ENCODE measurements around the gene POLR3GL.

POLR3GL gene

GRCh38 chr1:145977016-145977415 lies 12.5 kb downstream of the POLR3GL start:
- DNase-seq: no peak

DNA sequence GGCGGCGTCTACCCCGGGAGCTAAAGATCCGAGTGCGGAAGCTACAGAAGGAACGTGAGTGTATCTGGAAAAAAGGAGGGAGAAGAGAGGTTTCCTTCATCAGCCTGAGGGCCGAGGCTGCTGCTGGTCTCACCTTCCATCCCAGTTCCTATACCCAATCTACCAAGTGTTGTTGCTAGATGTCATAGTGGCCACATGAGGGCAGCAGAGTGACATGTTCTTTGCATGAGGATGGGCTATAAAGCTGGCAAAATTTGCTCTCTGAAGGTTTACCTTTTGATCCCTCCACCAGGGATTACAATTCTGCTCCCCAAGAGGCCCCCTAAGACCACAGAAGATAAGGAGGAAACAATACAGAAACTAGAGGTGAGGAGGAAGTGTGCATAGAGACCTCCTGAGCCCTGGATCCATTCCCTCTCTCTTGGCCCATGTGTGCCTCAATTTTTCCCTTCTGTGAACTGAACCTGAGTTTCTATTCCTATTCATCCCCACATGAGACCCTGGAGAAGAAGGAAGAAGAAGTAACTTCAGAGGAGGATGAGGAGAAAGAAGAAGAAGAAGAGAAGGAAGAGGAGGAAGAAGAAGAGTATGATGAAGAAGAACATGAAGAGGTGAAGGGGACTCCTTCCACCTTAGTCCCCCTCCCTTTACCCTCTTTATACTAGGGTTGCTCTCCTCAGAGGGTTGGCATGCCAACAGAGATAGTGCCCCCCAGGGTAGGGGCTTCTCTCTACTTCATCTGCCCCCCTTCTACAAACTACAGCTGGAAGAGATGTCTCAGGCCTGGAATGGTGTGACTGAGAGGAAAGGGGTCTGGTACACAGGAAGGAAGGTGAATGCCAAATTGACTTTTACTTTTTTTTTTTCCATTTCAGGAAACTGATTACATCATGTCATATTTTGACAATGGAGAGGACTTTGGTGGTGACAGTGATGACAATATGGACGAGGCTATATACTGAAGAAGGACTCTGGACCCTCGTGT lies 13.3 kb downstream of the POLR3GL start:
- DNase-seq: peak; percentile 31 to 79 (median 71)

- peak in 1 of 6 experiments; percentile 18 for DNase-seq
These were observed 14.0 kb downstream of the POLR3GL start for GRCh38 chr1:145978471-145978853.

GRCh38 chr1:145978854-145979745 lies 14.6 kb downstream of the POLR3GL start:
- peak; percentile 51 to 78 (median 69) for DNase-seq

DNA sequence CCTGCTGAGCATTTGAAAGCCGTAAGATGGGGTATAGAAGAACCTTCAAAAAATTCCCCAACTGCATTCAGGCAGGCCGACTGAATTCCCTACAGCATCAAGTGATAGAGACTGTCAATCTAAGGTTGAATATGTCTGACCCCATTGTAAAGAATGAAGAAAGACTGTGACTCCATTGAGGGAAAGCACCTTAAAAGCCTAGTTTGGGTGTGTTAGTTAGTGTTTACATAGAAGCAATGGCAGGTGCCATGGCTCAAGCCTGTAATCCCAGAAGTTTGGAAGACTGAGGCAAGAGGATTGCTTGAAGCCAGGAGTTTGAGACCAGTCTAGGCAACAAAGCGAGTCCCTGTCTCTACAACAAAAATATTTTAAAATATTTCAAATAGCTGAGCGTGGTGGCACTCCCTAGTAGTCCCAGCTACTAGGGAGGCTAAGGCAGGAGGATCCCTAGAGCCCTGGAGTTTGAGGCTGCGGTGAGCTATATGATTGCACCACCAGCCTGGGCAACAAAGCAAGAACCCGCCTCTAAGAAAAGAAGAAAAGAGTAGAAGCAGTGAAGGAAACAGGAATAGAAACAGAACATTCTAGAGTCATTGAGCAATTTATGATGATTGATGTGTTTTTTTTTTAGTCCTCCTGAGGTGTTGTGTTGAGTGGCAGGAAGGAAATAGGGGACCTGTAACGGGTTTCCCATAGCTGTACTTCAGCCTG lies 15.4 kb downstream of the POLR3GL start:
- DNase-seq: peak in 5 of 6 experiments; percentile 28 to 66 (median 58)

- DNase-seq: no peak
These were observed 16.0 kb downstream of the POLR3GL start for GRCh38 chr1:145980457-145980994.

- DNase-seq: no peak
These were observed 17.7 kb downstream of the POLR3GL start for GRCh38 chr1:145982010-145982723.

DNA sequence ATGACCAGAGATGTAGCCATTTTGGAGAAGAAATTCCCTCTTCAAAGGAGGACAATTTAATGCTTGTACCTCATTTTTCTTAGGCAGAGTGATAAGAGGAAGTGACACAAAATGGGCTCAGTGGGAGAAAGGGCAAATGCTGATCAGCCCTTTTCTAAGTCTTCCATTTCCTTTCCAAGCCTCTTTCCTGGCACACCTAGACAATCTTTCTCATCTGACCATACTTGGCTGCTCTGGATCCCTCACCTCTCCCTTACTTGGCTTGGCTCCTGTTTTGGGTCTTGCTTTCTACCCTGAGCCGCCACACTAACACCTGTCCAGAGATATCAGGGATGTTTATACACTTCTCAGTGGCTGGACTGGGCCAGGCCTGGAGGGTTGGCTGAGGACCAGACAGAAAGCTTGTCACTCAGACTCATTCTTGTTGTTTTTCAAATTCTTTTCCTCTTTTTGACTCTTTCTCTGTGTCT lies 18.8 kb downstream of the POLR3GL start:
- no peak for DNase-seq

- DNase-seq: peak in 2 of 6 experiments; percentile 4 to 17
These were observed 19.7 kb downstream of the POLR3GL start for GRCh38 chr1:145983960-145984830.

- no peak for DNase-seq
These were observed 20.6 kb downstream of the POLR3GL start for GRCh38 chr1:145985129-145985501.

GRCh38 chr1:145985502-145986439 lies 21.3 kb downstream of the POLR3GL start:
- DNase-seq: no peak

DNA sequence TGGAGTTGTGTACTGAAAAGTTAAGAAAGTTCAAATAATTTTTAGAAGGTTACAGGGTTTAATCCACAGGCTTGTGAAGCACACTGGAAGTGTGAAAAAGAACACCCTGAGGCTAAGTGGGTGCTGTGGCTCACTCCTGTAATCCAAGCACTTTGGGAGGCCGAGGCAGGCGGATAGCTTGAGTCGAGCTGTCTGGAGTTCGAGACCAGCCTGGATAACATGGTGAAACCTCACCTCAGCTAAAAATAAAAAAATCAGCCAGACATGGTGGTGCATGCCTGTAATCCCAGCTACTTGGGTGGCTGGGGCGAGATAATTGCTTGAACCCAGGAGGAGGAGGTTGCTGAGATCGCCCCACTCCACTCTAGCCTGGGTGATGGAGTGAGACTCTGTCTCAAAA lies 22.1 kb downstream of the POLR3GL start:
- DNase-seq: no peak

DNA sequence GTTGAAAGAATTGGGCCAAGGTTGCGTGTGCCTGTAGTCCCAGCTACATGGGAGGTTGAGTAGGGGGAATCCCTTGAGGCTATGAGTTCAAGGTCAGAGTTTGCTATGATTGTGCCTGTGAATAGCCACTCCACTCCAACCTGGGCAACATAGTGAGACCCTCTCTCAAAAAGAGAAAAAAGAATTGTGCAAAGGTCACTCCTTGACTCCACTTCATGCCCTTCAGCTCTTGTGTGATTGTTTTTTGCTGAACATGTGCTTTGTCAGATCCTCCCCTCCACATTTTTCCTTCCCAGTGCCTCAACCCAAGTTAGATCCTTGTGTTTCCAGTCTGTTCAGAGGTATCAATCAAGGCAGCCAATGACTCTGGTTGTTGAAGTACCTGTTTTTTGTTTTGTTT lies 23.4 kb downstream of the POLR3GL start:
- no peak for DNase-seq

GRCh38 chr1:145988773-145989172 lies 24.3 kb downstream of the POLR3GL start:
- DNase-seq: peak in 4 of 6 experiments; percentile 13 to 44 (median 35)

DNA sequence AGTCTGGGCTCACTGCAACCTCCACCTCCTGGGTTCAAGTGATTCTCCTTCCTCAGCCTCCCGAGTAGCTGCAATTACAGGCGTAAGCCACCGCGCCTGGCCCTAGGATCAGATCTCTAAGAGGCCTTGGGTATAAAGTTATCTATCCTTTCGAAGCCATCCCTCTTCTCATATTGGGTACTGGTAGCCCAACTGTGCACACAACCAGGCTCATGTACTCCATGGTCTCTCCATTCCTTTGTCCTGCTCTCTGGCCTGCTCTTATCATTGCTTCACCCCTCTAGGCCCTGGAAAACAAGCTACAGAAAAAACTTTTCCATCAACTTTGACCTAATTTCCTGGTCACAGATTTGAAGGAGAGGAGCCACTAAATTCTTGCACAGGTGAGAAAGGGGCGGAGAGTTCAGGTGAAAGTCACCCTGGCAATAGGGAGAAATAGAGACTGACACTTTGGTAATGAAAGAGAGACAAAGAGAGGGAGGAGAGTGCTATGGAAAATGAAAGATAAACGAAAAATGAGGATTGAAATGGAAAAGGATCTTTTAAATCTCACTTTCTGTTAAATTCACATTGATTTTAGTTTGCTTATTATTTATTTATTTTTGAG lies 25.9 kb downstream of the POLR3GL start:
- peak in 2 of 6 experiments; percentile 6 to 13 for DNase-seq

GRCh38 chr1:145991735-145992412 lies 27.4 kb downstream of the POLR3GL start:
- peak in 2 of 6 experiments; percentile 32 to 35 for DNase-seq

DNA sequence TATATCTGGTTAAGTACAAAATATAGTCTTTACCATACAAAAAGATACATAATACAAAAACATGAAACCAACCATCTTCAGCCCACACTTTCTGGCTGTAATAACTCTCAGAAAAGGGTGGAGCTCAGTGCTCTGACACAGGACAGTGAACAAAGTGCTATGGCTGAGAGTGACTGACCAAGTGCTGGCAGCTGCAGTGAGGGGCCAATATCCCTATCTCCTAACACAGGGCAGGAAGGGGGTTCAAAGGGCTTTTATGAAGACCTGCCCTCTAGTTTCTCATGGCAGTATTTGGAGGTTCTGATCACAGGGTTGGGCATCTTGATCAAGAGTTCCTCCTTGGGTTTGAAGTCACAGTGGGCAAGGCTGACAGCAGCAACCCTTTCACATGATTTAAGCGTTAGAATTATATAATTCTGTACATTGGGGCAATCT lies 28.0 kb downstream of the POLR3GL start:
- peak in 1 of 6 experiments; percentile 21 for DNase-seq

DNA sequence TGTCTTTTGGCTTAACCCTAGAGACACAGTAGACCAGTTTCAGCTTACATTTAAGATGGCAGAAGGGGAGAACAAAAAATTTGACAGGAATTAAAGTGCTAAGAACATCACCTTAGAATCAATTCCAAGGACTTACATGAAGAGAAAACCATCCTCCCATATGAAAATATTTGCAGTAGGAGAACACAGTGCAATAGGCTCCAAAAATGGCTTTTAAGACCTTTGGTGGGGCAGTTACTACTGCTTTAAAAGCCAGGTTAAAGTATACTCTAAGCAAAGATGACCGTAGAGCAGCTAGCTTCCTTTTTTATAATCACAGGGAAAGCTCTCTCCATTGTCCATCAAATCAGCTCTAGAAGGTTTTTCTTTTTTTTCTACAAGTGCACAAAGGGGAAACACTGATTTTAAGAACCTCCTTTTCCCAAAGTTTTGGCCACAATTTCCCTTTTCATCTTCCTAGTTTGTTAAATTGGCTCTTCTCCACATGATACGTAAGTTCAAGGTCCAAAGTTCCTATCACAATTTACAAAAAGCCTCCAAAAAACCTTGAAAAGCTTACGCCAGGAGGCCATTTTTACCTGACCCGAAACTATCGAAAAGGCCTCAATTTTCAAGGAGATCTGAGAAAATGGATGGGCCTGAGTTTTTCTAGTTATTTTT lies 28.6 kb downstream of the POLR3GL start:
- no peak for DNase-seq
